HepG2 (cell line): ENCODE results near the gene SPATA33. TPM values are rescaled to one million over a fixed set of nuclear protein-coding genes. Genes with fewer than 3 reads are reported as not detected.
A peak's percentile ranks its signal among the peaks of the same experiment; 100 is the strongest.

ENCODE experiments used
- FOSL2 ChIP-seq: sonication (generic); formaldehyde crosslinking; IDR thresholded peaks from 2 replicates; pipeline ENCODE4 v1.4.0; 2020; ENCODE audit warnings: missing genetic modification reagents
- HNRNPLL ChIP-seq: fragments of 200-400 bp; formaldehyde crosslinking; IDR thresholded peaks from 2 replicates; pipeline ENCODE4 v1.6.1; 2017; ENCODE audit warnings: mild to moderate bottlenecking, low read depth, low read length; ENCODE audit not compliant: poor library complexity, severe bottlenecking
- KLF9 ChIP-seq: IDR thresholded peaks from 2 replicates; pipeline ENCODE4 v1.6.1; 2016; ENCODE audit warnings: low read depth
- NAIF1 ChIP-seq: sonication (generic); formaldehyde crosslinking; IDR thresholded peaks from 2 replicates; pipeline ENCODE4 v1.5.0; 2020; ENCODE audit warnings: mild to moderate bottlenecking, missing genetic modification reagents, borderline replicate concordance
- SMARCE1 ChIP-seq: fragments of 450-650 bp; IDR thresholded peaks from 2 replicates; pipeline ENCODE4 v1.6.1; 2017; ENCODE audit warnings: borderline replicate concordance
- SSRP1 ChIP-seq: IDR thresholded peaks from 2 replicates; pipeline ENCODE4 v1.6.1; 2016; ENCODE audit warnings: control low read depth
- ZNF619 ChIP-seq: sonication (generic); formaldehyde crosslinking; IDR thresholded peaks from 2 replicates; pipeline ENCODE4 v1.4.0; 2020; ENCODE audit warnings: mild to moderate bottlenecking, missing genetic modification reagents
- ZNF816 ChIP-seq: sonication (generic); formaldehyde crosslinking; IDR thresholded peaks from 2 replicates; pipeline ENCODE4 v1.8.0; 2022; ENCODE audit warnings: missing genetic modification reagents, mild to moderate bottlenecking, borderline replicate concordance
- polyA plus RNA-seq, 8 experiments: library from polyadenylated mRNA; depleted of rRNA in 3 of 8; stranded (reverse) in 7 of 8; unstranded in 1 of 8; fragments of >200 nt; fragmentation: Illumina TruSeq in 4 of 8; extraction: Trizol in 4 of 8; gene quantifications; 2 replicates each; pipeline versions ENCODE4 v1.2.1 to v1.2.3, GENCODE V29; 2011 to 2016; ENCODE audit warnings: low read depth in 4 of 8, missing spikeins in 1 of 8, mixed read lengths in 1 of 8; ENCODE audit not compliant: insufficient read depth in 1 of 8
- total RNA-seq, 5 experiments: library from RNA; depleted of rRNA; stranded (reverse); fragments of >200 nt; fragmentation: Illumina TruSeq; extraction: Trizol; gene quantifications; 2 replicates each; pipeline ENCODE4 v1.2.3, GENCODE V29; 2016; ENCODE audit warnings: low read depth in 1 of 5
- TF ChIP-seq, protein P1 (sequence below): IDR thresholded peaks from 2 replicates; pipeline ENCODE4 v1.4.0; 2020; ENCODE audit warnings: mild to moderate bottlenecking, missing genetic modification reagents
- TF ChIP-seq, protein P2 (sequence below), 2 experiments: sonication (generic) in 1 of 2; formaldehyde crosslinking in 1 of 2; IDR thresholded peaks; 2 replicates each; pipeline versions ENCODE4 v1.6.1 to v1.9.0; 2014 to 2022; ENCODE audit warnings: antibody characterized with exemption in 1 of 2, borderline replicate concordance in 1 of 2, inconsistent platforms in 1 of 2, low read depth in 1 of 2, missing genetic modification reagents in 1 of 2
- TF ChIP-seq, protein P3 (sequence below): sonication (generic); formaldehyde crosslinking; IDR thresholded peaks from 2 replicates; pipeline ENCODE4 v1.4.0; 2020; ENCODE audit warnings: missing genetic modification reagents, mild to moderate bottlenecking, borderline replicate concordance
- TF ChIP-seq, protein P4 (sequence below): sonication (generic); formaldehyde crosslinking; IDR thresholded peaks from 2 replicates; pipeline ENCODE4 v1.4.0; 2020; ENCODE audit warnings: missing genetic modification reagents

SPATA33 gene
- total and polyA plus RNA-seq, 2 of the 13 experiments (the other 11 are each of a cell fraction or from before 2014, with no cell fraction given): 5.7 to 11.0 TPM

DNA sequence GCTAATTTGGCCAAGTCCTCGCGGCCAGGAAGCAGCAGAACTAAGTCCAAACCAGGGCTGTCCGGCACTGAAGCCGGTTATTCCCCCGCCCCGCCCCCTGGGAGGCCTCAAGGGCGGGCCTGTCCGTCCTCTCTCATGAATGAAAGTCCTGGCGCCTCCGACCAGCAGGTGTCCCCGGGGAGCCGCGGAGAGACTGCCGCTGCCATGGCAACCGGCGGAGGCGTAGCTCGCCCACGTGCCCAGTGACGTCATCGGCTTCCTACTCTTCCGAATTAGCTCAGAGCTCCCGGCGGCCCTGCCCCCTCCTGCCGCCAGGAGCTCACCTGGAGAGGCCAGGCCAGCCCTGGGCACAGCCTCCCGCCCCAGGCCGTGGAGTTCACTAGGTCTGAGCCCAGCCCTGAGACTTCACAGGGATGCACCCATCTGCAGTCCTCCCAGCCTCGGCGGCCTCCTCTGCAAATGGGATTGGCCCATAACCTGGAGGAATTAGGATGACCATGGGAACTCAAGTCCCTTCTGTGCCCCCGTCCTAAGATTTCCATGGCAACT, 42.5 kb downstream of the SPATA33 start (continued):
- TF ChIP-seq, protein P1, sequence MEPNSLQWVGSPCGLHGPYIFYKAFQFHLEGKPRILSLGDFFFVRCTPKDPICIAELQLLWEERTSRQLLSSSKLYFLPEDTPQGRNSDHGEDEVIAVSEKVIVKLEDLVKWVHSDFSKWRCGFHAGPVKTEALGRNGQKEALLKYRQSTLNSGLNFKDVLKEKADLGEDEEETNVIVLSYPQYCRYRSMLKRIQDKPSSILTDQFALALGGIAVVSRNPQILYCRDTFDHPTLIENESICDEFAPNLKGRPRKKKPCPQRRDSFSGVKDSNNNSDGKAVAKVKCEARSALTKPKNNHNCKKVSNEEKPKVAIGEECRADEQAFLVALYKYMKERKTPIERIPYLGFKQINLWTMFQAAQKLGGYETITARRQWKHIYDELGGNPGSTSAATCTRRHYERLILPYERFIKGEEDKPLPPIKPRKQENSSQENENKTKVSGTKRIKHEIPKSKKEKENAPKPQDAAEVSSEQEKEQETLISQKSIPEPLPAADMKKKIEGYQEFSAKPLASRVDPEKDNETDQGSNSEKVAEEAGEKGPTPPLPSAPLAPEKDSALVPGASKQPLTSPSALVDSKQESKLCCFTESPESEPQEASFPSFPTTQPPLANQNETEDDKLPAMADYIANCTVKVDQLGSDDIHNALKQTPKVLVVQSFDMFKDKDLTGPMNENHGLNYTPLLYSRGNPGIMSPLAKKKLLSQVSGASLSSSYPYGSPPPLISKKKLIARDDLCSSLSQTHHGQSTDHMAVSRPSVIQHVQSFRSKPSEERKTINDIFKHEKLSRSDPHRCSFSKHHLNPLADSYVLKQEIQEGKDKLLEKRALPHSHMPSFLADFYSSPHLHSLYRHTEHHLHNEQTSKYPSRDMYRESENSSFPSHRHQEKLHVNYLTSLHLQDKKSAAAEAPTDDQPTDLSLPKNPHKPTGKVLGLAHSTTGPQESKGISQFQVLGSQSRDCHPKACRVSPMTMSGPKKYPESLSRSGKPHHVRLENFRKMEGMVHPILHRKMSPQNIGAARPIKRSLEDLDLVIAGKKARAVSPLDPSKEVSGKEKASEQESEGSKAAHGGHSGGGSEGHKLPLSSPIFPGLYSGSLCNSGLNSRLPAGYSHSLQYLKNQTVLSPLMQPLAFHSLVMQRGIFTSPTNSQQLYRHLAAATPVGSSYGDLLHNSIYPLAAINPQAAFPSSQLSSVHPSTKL (CRISPR knock-in tag): peak; percentile 62
- TF ChIP-seq ZNF619 (CRISPR knock-in tag) (peak; percentile 66; the same call in 1 of the 2 replicates), SMARCE1 (no peak), SSRP1 (CRISPR knock-in tag) (no peak), NAIF1 (CRISPR knock-in tag) (no peak), ZNF816 (no peak; the same call in 1 of the 2 replicates), KLF9 (CRISPR knock-in tag) (peak; percentile 87; the same call in 1 of the 2 replicates), FOSL2 (peak; percentile 84), HNRNPLL (peak; percentile 71)
- TF ChIP-seq, protein P2, sequence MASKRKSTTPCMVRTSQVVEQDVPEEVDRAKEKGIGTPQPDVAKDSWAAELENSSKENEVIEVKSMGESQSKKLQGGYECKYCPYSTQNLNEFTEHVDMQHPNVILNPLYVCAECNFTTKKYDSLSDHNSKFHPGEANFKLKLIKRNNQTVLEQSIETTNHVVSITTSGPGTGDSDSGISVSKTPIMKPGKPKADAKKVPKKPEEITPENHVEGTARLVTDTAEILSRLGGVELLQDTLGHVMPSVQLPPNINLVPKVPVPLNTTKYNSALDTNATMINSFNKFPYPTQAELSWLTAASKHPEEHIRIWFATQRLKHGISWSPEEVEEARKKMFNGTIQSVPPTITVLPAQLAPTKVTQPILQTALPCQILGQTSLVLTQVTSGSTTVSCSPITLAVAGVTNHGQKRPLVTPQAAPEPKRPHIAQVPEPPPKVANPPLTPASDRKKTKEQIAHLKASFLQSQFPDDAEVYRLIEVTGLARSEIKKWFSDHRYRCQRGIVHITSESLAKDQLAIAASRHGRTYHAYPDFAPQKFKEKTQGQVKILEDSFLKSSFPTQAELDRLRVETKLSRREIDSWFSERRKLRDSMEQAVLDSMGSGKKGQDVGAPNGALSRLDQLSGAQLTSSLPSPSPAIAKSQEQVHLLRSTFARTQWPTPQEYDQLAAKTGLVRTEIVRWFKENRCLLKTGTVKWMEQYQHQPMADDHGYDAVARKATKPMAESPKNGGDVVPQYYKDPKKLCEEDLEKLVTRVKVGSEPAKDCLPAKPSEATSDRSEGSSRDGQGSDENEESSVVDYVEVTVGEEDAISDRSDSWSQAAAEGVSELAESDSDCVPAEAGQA (IDR thresholded peaks at IDR 0.05; ENCODE audit: low read depth): peak; percentile 87
- TF ChIP-seq, protein P2 (CRISPR knock-in tag; IDR thresholded peaks at IDR 0.05; ENCODE audit: borderline replicate concordance): no peak
- TF ChIP-seq, protein P3, sequence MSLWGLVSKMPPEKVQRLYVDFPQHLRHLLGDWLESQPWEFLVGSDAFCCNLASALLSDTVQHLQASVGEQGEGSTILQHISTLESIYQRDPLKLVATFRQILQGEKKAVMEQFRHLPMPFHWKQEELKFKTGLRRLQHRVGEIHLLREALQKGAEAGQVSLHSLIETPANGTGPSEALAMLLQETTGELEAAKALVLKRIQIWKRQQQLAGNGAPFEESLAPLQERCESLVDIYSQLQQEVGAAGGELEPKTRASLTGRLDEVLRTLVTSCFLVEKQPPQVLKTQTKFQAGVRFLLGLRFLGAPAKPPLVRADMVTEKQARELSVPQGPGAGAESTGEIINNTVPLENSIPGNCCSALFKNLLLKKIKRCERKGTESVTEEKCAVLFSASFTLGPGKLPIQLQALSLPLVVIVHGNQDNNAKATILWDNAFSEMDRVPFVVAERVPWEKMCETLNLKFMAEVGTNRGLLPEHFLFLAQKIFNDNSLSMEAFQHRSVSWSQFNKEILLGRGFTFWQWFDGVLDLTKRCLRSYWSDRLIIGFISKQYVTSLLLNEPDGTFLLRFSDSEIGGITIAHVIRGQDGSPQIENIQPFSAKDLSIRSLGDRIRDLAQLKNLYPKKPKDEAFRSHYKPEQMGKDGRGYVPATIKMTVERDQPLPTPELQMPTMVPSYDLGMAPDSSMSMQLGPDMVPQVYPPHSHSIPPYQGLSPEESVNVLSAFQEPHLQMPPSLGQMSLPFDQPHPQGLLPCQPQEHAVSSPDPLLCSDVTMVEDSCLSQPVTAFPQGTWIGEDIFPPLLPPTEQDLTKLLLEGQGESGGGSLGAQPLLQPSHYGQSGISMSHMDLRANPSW (CRISPR knock-in tag): peak; percentile 99
- TF ChIP-seq, protein P4, sequence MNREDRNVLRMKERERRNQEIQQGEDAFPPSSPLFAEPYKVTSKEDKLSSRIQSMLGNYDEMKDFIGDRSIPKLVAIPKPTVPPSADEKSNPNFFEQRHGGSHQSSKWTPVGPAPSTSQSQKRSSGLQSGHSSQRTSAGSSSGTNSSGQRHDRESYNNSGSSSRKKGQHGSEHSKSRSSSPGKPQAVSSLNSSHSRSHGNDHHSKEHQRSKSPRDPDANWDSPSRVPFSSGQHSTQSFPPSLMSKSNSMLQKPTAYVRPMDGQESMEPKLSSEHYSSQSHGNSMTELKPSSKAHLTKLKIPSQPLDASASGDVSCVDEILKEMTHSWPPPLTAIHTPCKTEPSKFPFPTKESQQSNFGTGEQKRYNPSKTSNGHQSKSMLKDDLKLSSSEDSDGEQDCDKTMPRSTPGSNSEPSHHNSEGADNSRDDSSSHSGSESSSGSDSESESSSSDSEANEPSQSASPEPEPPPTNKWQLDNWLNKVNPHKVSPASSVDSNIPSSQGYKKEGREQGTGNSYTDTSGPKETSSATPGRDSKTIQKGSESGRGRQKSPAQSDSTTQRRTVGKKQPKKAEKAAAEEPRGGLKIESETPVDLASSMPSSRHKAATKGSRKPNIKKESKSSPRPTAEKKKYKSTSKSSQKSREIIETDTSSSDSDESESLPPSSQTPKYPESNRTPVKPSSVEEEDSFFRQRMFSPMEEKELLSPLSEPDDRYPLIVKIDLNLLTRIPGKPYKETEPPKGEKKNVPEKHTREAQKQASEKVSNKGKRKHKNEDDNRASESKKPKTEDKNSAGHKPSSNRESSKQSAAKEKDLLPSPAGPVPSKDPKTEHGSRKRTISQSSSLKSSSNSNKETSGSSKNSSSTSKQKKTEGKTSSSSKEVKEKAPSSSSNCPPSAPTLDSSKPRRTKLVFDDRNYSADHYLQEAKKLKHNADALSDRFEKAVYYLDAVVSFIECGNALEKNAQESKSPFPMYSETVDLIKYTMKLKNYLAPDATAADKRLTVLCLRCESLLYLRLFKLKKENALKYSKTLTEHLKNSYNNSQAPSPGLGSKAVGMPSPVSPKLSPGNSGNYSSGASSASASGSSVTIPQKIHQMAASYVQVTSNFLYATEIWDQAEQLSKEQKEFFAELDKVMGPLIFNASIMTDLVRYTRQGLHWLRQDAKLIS (CRISPR knock-in tag): no peak
